ENCODE data around the gene TNFRSF25. TPM values are rescaled to one million over a fixed set of nuclear protein-coding genes. Genes with fewer than 3 reads are reported as not detected.

The TNFRSF25 gene
- total RNA-seq, 1 donor from 2014 or later = 26.1 TPM

- no peak for DNase-seq (ENCODE audit: low read depth, low spot score)
- Mint-ChIP-seq H3K4me1 (peaks cover 13% of the 10 kb centered on the region), H3K27ac (ENCODE audit: unreplicated experiment) (no peak overlapping the region), H3K9me3 (no peaks in the 10 kb centered on the region), H3K4me3 (no peak overlapping the region), H3K36me3 (ENCODE audit: low read depth) (no peaks in the 10 kb centered on the region), H3K27me3 (ENCODE audit: low read depth) (no peaks in the 10 kb centered on the region)
- TF ChIP-seq CTCF (conservative IDR thresholded peaks at IDR 0.05) = no peak
Observed at GRCh38 chr1:6476483-6476882, 10.5 kb upstream of the TNFRSF25 start.

- peak; percentile 94 for TF ChIP-seq CTCF (conservative IDR thresholded peaks at IDR 0.05)
- no peaks in the 10 kb centered on the region for H3K9me3 Mint-ChIP-seq
- H3K27me3 Mint-ChIP-seq (ENCODE audit: low read depth) = no peaks in the 10 kb centered on the region
- peaks cover 13% of the 10 kb centered on the region for H3K4me1 Mint-ChIP-seq
- no peak overlapping the region for H3K27ac Mint-ChIP-seq (ENCODE audit: unreplicated experiment)
- no peak overlapping the region for H3K4me3 Mint-ChIP-seq
- DNase-seq (ENCODE audit: low read depth, low spot score) = peak; percentile 65
- H3K36me3 Mint-ChIP-seq (ENCODE audit: low read depth) = no peaks in the 10 kb centered on the region
Observed at GRCh38 chr1:6475381-6476133, 9.6 kb upstream of the TNFRSF25 start.

- H3K27ac Mint-ChIP-seq (ENCODE audit: unreplicated experiment) = no peak overlapping the region
- H3K4me1 Mint-ChIP-seq = peaks cover 13% of the 10 kb centered on the region
- no peak for DNase-seq (ENCODE audit: low read depth, low spot score)
- no peaks in the 10 kb centered on the region for H3K27me3 Mint-ChIP-seq (ENCODE audit: low read depth)
- no peak overlapping the region for H3K4me3 Mint-ChIP-seq
- no peaks in the 10 kb centered on the region for H3K9me3 Mint-ChIP-seq
- TF ChIP-seq CTCF (conservative IDR thresholded peaks at IDR 0.05) = no peak
- no peaks in the 10 kb centered on the region for H3K36me3 Mint-ChIP-seq (ENCODE audit: low read depth)
Observed at GRCh38 chr1:6474815-6475282, 8.9 kb upstream of the TNFRSF25 start.

GRCh38 chr1:6473974-6474814 is 8.2 kb upstream of the TNFRSF25 start:
- TF ChIP-seq CTCF (conservative IDR thresholded peaks at IDR 0.05) = no peak
- Mint-ChIP-seq H3K4me1 (peaks cover 13% of the 10 kb centered on the region), H3K9me3 (no peaks in the 10 kb centered on the region), H3K4me3 (no peak overlapping the region), H3K27ac (ENCODE audit: unreplicated experiment) (no peak overlapping the region), H3K27me3 (ENCODE audit: low read depth) (no peaks in the 10 kb centered on the region), H3K36me3 (ENCODE audit: low read depth) (no peaks in the 10 kb centered on the region)
- no peak for DNase-seq (ENCODE audit: low read depth, low spot score)

GRCh38 chr1:6473156-6473555 is 7.2 kb upstream of the TNFRSF25 start:
- H3K27ac Mint-ChIP-seq (ENCODE audit: unreplicated experiment) = no peak overlapping the region
- no peak for TF ChIP-seq CTCF (conservative IDR thresholded peaks at IDR 0.05)
- H3K36me3 Mint-ChIP-seq (ENCODE audit: low read depth) = no peaks in the 10 kb centered on the region
- no peaks in the 10 kb centered on the region for H3K9me3 Mint-ChIP-seq
- peaks cover 9% of the 10 kb centered on the region for H3K4me1 Mint-ChIP-seq
- no peaks in the 10 kb centered on the region for H3K27me3 Mint-ChIP-seq (ENCODE audit: low read depth)
- no peak overlapping the region for H3K4me3 Mint-ChIP-seq
- DNase-seq (ENCODE audit: low read depth, low spot score) = no peak

Data from neural crest cell (in vitro differentiated cells).